Caco-2 (cell line): ENCODE measurements around the gene TBRG4. TPM values are rescaled to one million over a fixed set of nuclear protein-coding genes. Genes with fewer than 3 reads are reported as not detected.

Experiments
- BruUV-seq: library from RNA; stranded (reverse); fragments of 400-500 nt; replicated peaks from 2 replicates; lab custom pipeline; 2021; lab: Mats Ljungman, UMichigan
- CTCF ChIA-PET: fragments of 300-600 bp; sonication (Branson Sonifier 250); formaldehyde crosslinking; loops from one replicate; lab custom pipeline; 2022; ENCODE audit warnings: antibody characterized with exemption; lab: Charles Lee
- POLR2A ChIA-PET: fragments of 300-600 bp; sonication (Branson Sonifier 250); formaldehyde crosslinking; loops from one replicate; lab custom pipeline; 2022; ENCODE audit warnings: antibody characterized with exemption; lab: Charles Lee
- DNase-seq, 2 experiments: peaks; one replicate each; pipeline versions ENCODE4 v3.0.0 to v3.0.0-alpha.2; 2020 to 2022
- H3K27me3 ChIP-seq: replicated peaks from 2 replicates; pipeline ENCODE4 v1.6.0; 2011; ENCODE audit warnings: low read length; ENCODE audit not compliant: control insufficient read depth, insufficient read depth
- H3K36me3 ChIP-seq: 2 replicates; pipeline ENCODE4 v1.5.1; 2011; ENCODE audit warnings: low read length; ENCODE audit not compliant: control insufficient read depth, insufficient read depth
- H3K4me1 ChIP-seq: fragments of 250-450 bp; sonication (Bioruptor Pico); 2 replicates; pipeline ENCODE4 v1.5.1; 2020; ENCODE audit warnings: mild to moderate bottlenecking
- H3K4me3 ChIP-seq: 2 replicates; pipeline ENCODE4 v1.5.1; 2011; ENCODE audit warnings: low read depth, mild to moderate bottlenecking, control low read depth, low read length
- H3K9me3 ChIP-seq: fragments of 250-450 bp; sonication (Bioruptor Pico); 2 replicates; pipeline ENCODE4 v1.5.1; 2020; ENCODE audit warnings: mild to moderate bottlenecking, moderate library complexity
- H3K27ac Mint-ChIP-seq: one replicate; pipeline ENCODE4 v1.8.0; 2022; ENCODE audit warnings: mixed read lengths; ENCODE audit not compliant: unreplicated experiment
- H3K27me3 Mint-ChIP-seq: one replicate; pipeline ENCODE4 v1.8.0; 2022; ENCODE audit warnings: mixed read lengths; ENCODE audit not compliant: insufficient read depth, unreplicated experiment
- H3K36me3 Mint-ChIP-seq: one replicate; pipeline ENCODE4 v1.8.0; 2022; ENCODE audit warnings: mild to moderate bottlenecking, mixed read lengths; ENCODE audit not compliant: insufficient read depth, unreplicated experiment
- H3K4me1 Mint-ChIP-seq: one replicate; pipeline ENCODE4 v1.8.0; 2022; ENCODE audit warnings: low read depth, mixed read lengths; ENCODE audit not compliant: unreplicated experiment
- H3K4me3 Mint-ChIP-seq: one replicate; pipeline ENCODE4 v1.8.0; 2022; ENCODE audit warnings: mild to moderate bottlenecking, moderate library complexity, mixed read lengths; ENCODE audit not compliant: unreplicated experiment
- H3K9me3 Mint-ChIP-seq: one replicate; pipeline ENCODE4 v1.8.0; 2022; ENCODE audit warnings: mixed read lengths; ENCODE audit not compliant: unreplicated experiment
- CTCF ChIP-seq, 2 experiments: fragments of 200-600 bp in 1 of 2; IDR thresholded peaks; 1 replicate in 1 of 2; 2 replicates in 1 of 2; pipeline versions ENCODE4 v1.5.1 to v1.8.0; 2011 to 2022; ENCODE audit warnings: antibody characterized with exemption in 1 of 2, control low read depth in 1 of 2, inconsistent platforms in 1 of 2, low read depth in 1 of 2, low read length in 1 of 2, mild to moderate bottlenecking in 1 of 2, moderate library complexity in 1 of 2; ENCODE audit not compliant: insufficient read depth in 1 of 2, severe bottlenecking in 1 of 2, unreplicated experiment in 1 of 2
- intact Hi-C: fragments of 100-400 bp; cut with micrococcal nuclease; formaldehyde crosslinking; loops from one replicate; pipeline ENCODE4 v1.10.0; 2022; ENCODE audit not compliant: unreplicated experiment
- total RNA-seq: library from RNA; stranded (reverse); gene quantifications from 2 replicates; pipeline ENCODE4 v1.2.3, GENCODE V29; 2022

The TBRG4 gene
- total RNA-seq, 1 experiment from 2014 or later = 116 TPM

GRCh38 chr7:45143616-45144015 lies 32.1 kb upstream of the TBRG4 start:
- H3K27me3 Mint-ChIP-seq = peaks cover 5% of the 10 kb centered on the region
- no peak overlapping the region for H3K4me3 Mint-ChIP-seq
- H3K9me3 Mint-ChIP-seq = no peaks in the 10 kb centered on the region
- Histone ChIP-seq H3K4me1 (no peaks in the 10 kb centered on the region), H3K36me3 (no peaks in the 10 kb centered on the region), H3K27me3 (no peaks in the 10 kb centered on the region), H3K9me3 (no peaks in the 10 kb centered on the region), H3K4me3 (no peak overlapping the region)
- H3K36me3 Mint-ChIP-seq = no peaks in the 10 kb centered on the region
- BruUV-seq = no TSS peak
- no peaks in the 10 kb centered on the region for H3K4me1 Mint-ChIP-seq
- CTCF ChIA-PET = no interaction called here
- TF ChIP-seq CTCF (IDR thresholded peaks at IDR 0.05; ENCODE audit: insufficient read depth in 1 of 2, low read depth in 1 of 2, low read length in 1 of 2, severe bottlenecking in 1 of 2, unreplicated experiment in 1 of 2) = no peak
- H3K27ac Mint-ChIP-seq = no peak overlapping the region
- no peak for DNase-seq
- intact Hi-C loops = no loop called here
- POLR2A ChIA-PET = no interaction called here

- no peaks in the 10 kb centered on the region for H3K4me1 Mint-ChIP-seq
- Histone ChIP-seq H3K4me3 (no peak overlapping the region), H3K4me1 (no peaks in the 10 kb centered on the region), H3K27me3 (no peaks in the 10 kb centered on the region), H3K36me3 (no peaks in the 10 kb centered on the region), H3K9me3 (no peaks in the 10 kb centered on the region)
- ChIA-PET POLR2A (no interaction called here), CTCF (no interaction called here)
- BruUV-seq = no TSS peak
- no peak for TF ChIP-seq CTCF (IDR thresholded peaks at IDR 0.05; ENCODE audit: insufficient read depth in 1 of 2, low read depth in 1 of 2, low read length in 1 of 2, severe bottlenecking in 1 of 2, unreplicated experiment in 1 of 2)
- no peak overlapping the region for H3K27ac Mint-ChIP-seq
- intact Hi-C loops = no loop called here
- H3K9me3 Mint-ChIP-seq = no peaks in the 10 kb centered on the region
- H3K27me3 Mint-ChIP-seq = peaks cover 10% of the 10 kb centered on the region
- no peak overlapping the region for H3K4me3 Mint-ChIP-seq
- DNase-seq = no peak
- H3K36me3 Mint-ChIP-seq = no peaks in the 10 kb centered on the region
These were observed 29.3 kb upstream of the TBRG4 start for GRCh38 chr7:45140827-45141226.

- H3K4me3 ChIP-seq = no peak overlapping the region
- no peaks in the 10 kb centered on the region for H3K9me3 ChIP-seq
- intact Hi-C loops = no loop called here
- no peak for DNase-seq
- Mint-ChIP-seq H3K27me3 (peaks cover 10% of the 10 kb centered on the region), H3K36me3 (no peaks in the 10 kb centered on the region), H3K27ac (no peak overlapping the region), H3K4me1 (no peaks in the 10 kb centered on the region), H3K9me3 (no peaks in the 10 kb centered on the region), H3K4me3 (no peak overlapping the region)
- no peak for TF ChIP-seq CTCF (IDR thresholded peaks at IDR 0.05; ENCODE audit: insufficient read depth in 1 of 2, low read depth in 1 of 2, low read length in 1 of 2, severe bottlenecking in 1 of 2, unreplicated experiment in 1 of 2)
- no peaks in the 10 kb centered on the region for H3K27me3 ChIP-seq
- no peaks in the 10 kb centered on the region for H3K36me3 ChIP-seq
- ChIA-PET POLR2A (no interaction called here), CTCF (interaction anchor here (0.6 kb wide), 1 partner anchor 709 kb away, joined by 3 read pairs; no protein-coding TSS in a partner anchor)
- H3K4me1 ChIP-seq = no peaks in the 10 kb centered on the region
- BruUV-seq = no TSS peak
These were observed 27.2 kb upstream of the TBRG4 start for GRCh38 chr7:45138433-45139267.
